Endothelial cell of umbilical vein (primary cell): ENCODE data around the gene CTU2. TPM values are rescaled to one million over a fixed set of nuclear protein-coding genes. Genes with fewer than 3 reads are reported as not detected.

Source experiments
- BruUV-seq: library from RNA; stranded (reverse); fragments of 400-500 nt; replicated peaks from 2 replicates; lab custom pipeline; 2021; lab: Mats Ljungman, UMichigan
- CTCF ChIA-PET: fragments of 300-600, 350-600 bp; sonication (Branson Sonifier 250); formaldehyde crosslinking; loops from one replicate; lab custom pipeline; 2021; ENCODE audit warnings: antibody characterized with exemption, inconsistent platforms; lab: Charles Lee
- POLR2A ChIA-PET: fragments of 300-600, 350-600 bp; sonication (Branson Sonifier 250); formaldehyde crosslinking; loops from one replicate; lab custom pipeline; 2021; ENCODE audit warnings: antibody characterized with exemption, inconsistent platforms; lab: Charles Lee
- DNase-seq: peaks from one replicate; pipeline ENCODE4 v3.0.0-alpha.2; 2011; ENCODE audit warnings: low read depth, low spot score
- FAIRE-seq: peaks from 2 replicates; lab custom pipeline; 2011; peaks lifted over from hg19 to GRCh38; lab: Jason Lieb, UNC
- H2AFZ ChIP-seq: 2 replicates; pipeline ENCODE4 v1.6.0; 2012; ENCODE audit warnings: low read depth, low read length, control low read depth, inconsistent platforms
- H3K27ac ChIP-seq: 2 replicates; pipeline ENCODE4 v1.5.1; 2011; ENCODE audit warnings: low read depth, mild to moderate bottlenecking, control low read depth, low read length, moderate library complexity; ENCODE audit not compliant: insufficient read depth
- H3K27me3 ChIP-seq, 2 experiments: 2 replicates each; pipeline versions ENCODE4 v1.6.0 to v1.6.1; 2011; ENCODE audit warnings: low read length in 2 of 2, mixed read lengths in 1 of 2; ENCODE audit not compliant: control insufficient read depth in 2 of 2, insufficient read depth in 2 of 2
- H3K36me3 ChIP-seq, 2 experiments: 2 replicates in 1 of 2; 3 replicates in 1 of 2; pipeline ENCODE4 v1.5.1; 2011; ENCODE audit warnings: low read length in 2 of 2, mild to moderate bottlenecking in 1 of 2, moderate library complexity in 1 of 2; ENCODE audit not compliant: control insufficient read depth in 2 of 2, insufficient read depth in 2 of 2; ENCODE audit errors: extremely low read depth in 1 of 2
- H3K4me1 ChIP-seq: 3 replicates; pipeline ENCODE4 v1.5.1; 2011; ENCODE audit warnings: mild to moderate bottlenecking, low read length; ENCODE audit not compliant: control insufficient read depth, insufficient read depth; ENCODE audit errors: extremely low read depth
- H3K4me2 ChIP-seq: 2 replicates; pipeline ENCODE4 v1.6.1; 2011; ENCODE audit warnings: low read length, control low read depth, mixed read lengths; ENCODE audit not compliant: insufficient read depth
- H3K4me3 ChIP-seq, 3 experiments: fragments of 200-600 bp in 1 of 3; sonication (generic), shearing (Covaris generic) in 1 of 3; replicated peaks in 1 of 3; 2 replicates each; pipeline ENCODE4 v1.5.1; 2011 to 2016; ENCODE audit warnings: control low read depth in 3 of 3, low read length in 3 of 3, mild to moderate bottlenecking in 2 of 3, inconsistent platforms in 1 of 3, low read depth in 1 of 3, moderate library complexity in 1 of 3; ENCODE audit not compliant: insufficient read depth in 1 of 3
- H3K79me2 ChIP-seq: 2 replicates; pipeline ENCODE4 v1.6.0; 2012; ENCODE audit warnings: low read length, inconsistent platforms; ENCODE audit not compliant: control insufficient read depth, insufficient read depth
- H3K9ac ChIP-seq: replicated peaks from 2 replicates; pipeline ENCODE3; 2011; ENCODE audit warnings: low read length, control low read depth; ENCODE audit not compliant: insufficient read depth; ENCODE audit errors: extremely low read depth
- H3K9me1 ChIP-seq: replicated peaks from 3 replicates; pipeline ENCODE4 v1.6.0; 2011; ENCODE audit warnings: mild to moderate bottlenecking, low read length; ENCODE audit not compliant: control insufficient read depth, insufficient read depth; ENCODE audit errors: extremely low read depth
- H3K9me3 ChIP-seq: replicated peaks from 2 replicates; pipeline ENCODE4 v1.5.1; 2012; ENCODE audit warnings: low read length, inconsistent platforms; ENCODE audit not compliant: control insufficient read depth, insufficient read depth
- H4K20me1 ChIP-seq: replicated peaks from 2 replicates; pipeline ENCODE3; 2011; ENCODE audit warnings: mild to moderate bottlenecking, low read length; ENCODE audit not compliant: control insufficient read depth, insufficient read depth; ENCODE audit errors: extremely low read depth
- EZH2 ChIP-seq: IDR thresholded peaks from 2 replicates; pipeline ENCODE4 v1.6.1; 2012; ENCODE audit warnings: borderline replicate concordance, low read depth, mild to moderate bottlenecking, moderate library complexity, low read length, inconsistent platforms; ENCODE audit not compliant: severe bottlenecking
- FOS ChIP-seq: IDR thresholded peaks from 2 replicates; pipeline ENCODE4 v1.6.1; 2011; ENCODE audit warnings: mild to moderate bottlenecking, low read length, moderate library complexity, borderline replicate concordance; ENCODE audit not compliant: insufficient read depth
- GATA2 ChIP-seq: IDR thresholded peaks from 2 replicates; pipeline ENCODE4 v1.7.0; 2011; ENCODE audit warnings: low read depth, mild to moderate bottlenecking, moderate library complexity, mixed read lengths, low read length; ENCODE audit not compliant: insufficient read length, insufficient read depth
- MYC ChIP-seq: IDR thresholded peaks from one replicate; pipeline ENCODE4 v1.6.1; 2011; ENCODE audit warnings: mild to moderate bottlenecking, low read depth, low read length
- dilution Hi-C: fragments of 300-500 bp; cut with MboI; formaldehyde crosslinking; loops from one replicate; pipeline ENCODE4 v1.15.0; 2019; ENCODE audit warnings: low sequenced_read_pairs; ENCODE audit not compliant: extremely low pct_ligation_motif_present
- intact Hi-C: fragments of 100-400 bp; cut with micrococcal nuclease; formaldehyde crosslinking; loops from one replicate; pipeline ENCODE4 v1.10.0; 2022
- polyA plus RNA-seq, 4 experiments: library from polyadenylated mRNA; depleted of rRNA in 3 of 4; stranded (reverse) in 3 of 4; unstranded in 1 of 4; fragments of >200 nt; gene quantifications; 2 replicates each; pipeline versions ENCODE4 v1.2.1 to v1.2.3, GENCODE V29; 2011 to 2012; ENCODE audit warnings: missing spikeins in 1 of 4
- total RNA-seq: library from RNA; stranded (reverse); gene quantifications from 2 replicates; pipeline ENCODE4 v1.2.3, GENCODE V29; 2021

The CTU2 gene
- total and polyA plus RNA-seq, 2 donors (not counting 3 experiments of a cell fraction or from before 2014, with no cell fraction given) = 26.1 to 33.7 TPM

DNA sequence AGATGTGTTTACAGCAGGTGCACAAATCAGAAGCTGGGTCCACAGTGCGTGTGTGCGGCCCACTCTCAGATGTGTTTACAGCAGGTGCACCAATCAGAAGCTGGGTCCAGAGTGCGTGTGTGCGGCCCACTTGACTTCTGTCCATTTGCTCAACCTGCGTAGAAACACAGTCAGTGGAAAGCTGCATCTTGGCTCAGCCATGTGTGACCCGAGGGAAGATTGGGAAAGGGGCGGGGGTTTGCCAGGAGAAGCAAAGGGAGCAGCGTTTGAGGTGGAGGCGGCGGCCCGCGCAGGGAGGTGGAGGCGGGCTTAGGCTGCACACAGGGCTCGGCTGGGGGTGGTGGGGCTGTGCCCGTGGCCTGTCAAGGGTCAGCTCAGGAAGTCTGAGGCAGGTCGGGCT, 4.3 kb downstream of the CTU2 start:
- H3K79me2 ChIP-seq = peaks cover 29% of the 10 kb centered on the region
- no peaks in the 10 kb centered on the region for H3K9me1 ChIP-seq
- ChIA-PET POLR2A (no interaction called here), CTCF (interaction anchor here (1.4 kb wide), 1 partner anchor 27 kb away, joined by 3 read pairs; no protein-coding TSS in a partner anchor)
- H4K20me1 ChIP-seq = no peaks in the 10 kb centered on the region
- H3K4me3 ChIP-seq = no peak overlapping the region
- FAIRE-seq (no peak), DNase-seq (no peak)
- no peak overlapping the region for H3K4me2 ChIP-seq
- no peak overlapping the region for H2AFZ ChIP-seq
- H3K9ac ChIP-seq = no peak overlapping the region
- intact Hi-C loops = no loop called here
- peaks cover 5% of the 10 kb centered on the region for H3K4me1 ChIP-seq
- no peak for TF ChIP-seq EZH2
- TF ChIP-seq MYC = no peak
- H3K36me3 ChIP-seq = peaks cover 8 to 24% of the 10 kb centered on the region in 2 experiments
- dilution Hi-C loops = no loop called here
- no peaks in the 10 kb centered on the region for H3K27me3 ChIP-seq
- no TSS peak for BruUV-seq
- no peaks in the 10 kb centered on the region for H3K9me3 ChIP-seq
- no peak overlapping the region for H3K27ac ChIP-seq

GRCh38 chr16:88711750-88712340, 5.5 kb downstream of the CTU2 start:
- FAIRE-seq (no peak), DNase-seq (no peak)
- no peaks in the 10 kb centered on the region for H4K20me1 ChIP-seq
- ChIA-PET CTCF (interaction anchor here (2.3 kb wide), 1 partner anchor 26 kb away, joined by 10 read pairs; no protein-coding TSS in a partner anchor), POLR2A (no interaction called here)
- intact Hi-C loops (no loop called here), dilution Hi-C loops (no loop called here)
- H3K4me3 ChIP-seq = no peak overlapping the region
- H3K9ac ChIP-seq = no peak overlapping the region
- no TSS peak for BruUV-seq
- peaks cover 11 to 37% of the 10 kb centered on the region in 2 experiments for H3K36me3 ChIP-seq
- H3K27me3 ChIP-seq = no peaks in the 10 kb centered on the region
- TF ChIP-seq FOS = no peak
- TF ChIP-seq GATA2 = no peak
- no peak overlapping the region for H3K27ac ChIP-seq
- no peak overlapping the region for H3K4me2 ChIP-seq
- peaks cover 5% of the 10 kb centered on the region for H3K4me1 ChIP-seq
- H3K9me1 ChIP-seq = no peaks in the 10 kb centered on the region
- no peaks in the 10 kb centered on the region for H3K9me3 ChIP-seq
- peaks cover 23% of the 10 kb centered on the region for H3K79me2 ChIP-seq
- H2AFZ ChIP-seq = no peak overlapping the region
